SK-N-SH (cell line): Measurements from ENCODE around the gene CELSR1. TPM values are rescaled to one million over a fixed set of nuclear protein-coding genes. Genes with fewer than 3 reads are reported as not detected.

Experiments
- CTCF ChIA-PET: fragments of 300-600, 350-600 bp; formaldehyde crosslinking; extraction: SDS; loops from one replicate; lab custom pipeline; 2021; lab: Yijun Ruan, JAX
- POLR2A ChIA-PET: fragments of 350-600 bp; sonication (Branson Sonifier 250); formaldehyde crosslinking; extraction: SDS; loops from one replicate; lab custom pipeline; 2020; ENCODE audit warnings: antibody characterized with exemption, inconsistent platforms; lab: Yijun Ruan, JAX
- DNase-seq: peaks from one replicate; pipeline ENCODE4 v3.0.0; 2012
- H2AFZ ChIP-seq: fragments of 200-600 bp; sonication (generic); 2 replicates; pipeline ENCODE4 v1.8.1; 2016; ENCODE audit warnings: antibody characterized with exemption, mild to moderate bottlenecking, low read depth
- H3F3A ChIP-seq: fragments of 200-600 bp; sonication (generic); replicated peaks from 2 replicates; pipeline ENCODE3; 2016; ENCODE audit warnings: antibody characterized with exemption, mild to moderate bottlenecking; ENCODE audit not compliant: insufficient read depth
- H3K27ac ChIP-seq, 2 experiments: fragments of 200-500 bp in 1 of 2; fragments of 200-600 bp in 1 of 2; sonication (Bioruptor generic) in 1 of 2; sonication (generic), shearing (Covaris generic) in 1 of 2; 2 replicates each; pipeline versions ENCODE4 v1.5.1 to v1.6.1; 2014 to 2016; ENCODE audit warnings: low read depth in 2 of 2, inconsistent platforms in 1 of 2, low read length in 1 of 2, mild to moderate bottlenecking in 1 of 2, mixed read lengths in 1 of 2
- H3K27me3 ChIP-seq: fragments of 200-600 bp; sonication (generic), shearing (Covaris generic); 2 replicates; pipeline ENCODE4 v1.6.1; 2016; ENCODE audit warnings: mixed run types; ENCODE audit not compliant: insufficient read depth
- H3K36me3 ChIP-seq, 2 experiments: fragments of 200-500 bp in 1 of 2; fragments of 200-600 bp in 1 of 2; sonication (Bioruptor generic) in 1 of 2; sonication (generic) in 1 of 2; replicated peaks in 1 of 2; 2 replicates each; pipeline versions ENCODE3 to v1.5.1; 2014 to 2016; ENCODE audit warnings: low read length in 1 of 2, mild to moderate bottlenecking in 1 of 2; ENCODE audit not compliant: insufficient read depth in 2 of 2, control insufficient read depth in 1 of 2
- H3K4me1 ChIP-seq, 2 experiments: fragments of 200-500 bp in 1 of 2; fragments of 200-600 bp in 1 of 2; sonication (Bioruptor generic) in 1 of 2; sonication (generic), shearing (Covaris generic) in 1 of 2; 2 replicates each; pipeline versions ENCODE4 v1.5.1 to v1.6.1; 2014 to 2016; ENCODE audit warnings: low read depth in 1 of 2, low read length in 1 of 2, mixed run types in 1 of 2; ENCODE audit not compliant: insufficient read depth in 2 of 2, control insufficient read depth in 1 of 2
- H3K4me2 ChIP-seq: fragments of 200-600 bp; sonication (generic), shearing (Covaris generic); 2 replicates; pipeline ENCODE4 v1.6.1; 2017; ENCODE audit warnings: mixed run types
- H3K4me3 ChIP-seq, 2 experiments: fragments of 200-500 bp in 1 of 2; fragments of 200-600 bp in 1 of 2; sonication (Bioruptor generic) in 1 of 2; sonication (generic), shearing (Covaris generic) in 1 of 2; 2 replicates each; pipeline versions ENCODE4 v1.5.1 to v1.8.1; 2014 to 2016; ENCODE audit warnings: low read depth in 2 of 2, inconsistent platforms in 1 of 2, low read length in 1 of 2, mild to moderate bottlenecking in 1 of 2, mixed read lengths in 1 of 2, moderate library complexity in 1 of 2
- H3K79me2 ChIP-seq: fragments of 200-600 bp; sonication (generic); 2 replicates; pipeline ENCODE4 v1.8.1; 2017; ENCODE audit warnings: mild to moderate bottlenecking; ENCODE audit not compliant: insufficient read depth
- H3K9ac ChIP-seq: fragments of 200-600 bp; sonication (generic); 2 replicates; pipeline ENCODE4 v1.6.1; 2017; ENCODE audit warnings: mixed run types
- H3K9me2 ChIP-seq: fragments of 200-600 bp; sonication (generic); 2 replicates; pipeline ENCODE4 v1.6.1; 2017; ENCODE audit warnings: mixed run types
- H3K9me3 ChIP-seq: fragments of 200-600 bp; sonication (generic); 2 replicates; pipeline ENCODE4 v1.6.1; 2017; ENCODE audit warnings: mixed run types, mild to moderate bottlenecking, moderate library complexity
- H4K20me1 ChIP-seq: fragments of 200-600 bp; sonication (generic); 2 replicates; pipeline ENCODE4 v1.6.1; 2017; ENCODE audit warnings: mild to moderate bottlenecking, mixed run types; ENCODE audit not compliant: insufficient read depth
- CTCF ChIP-seq: fragments of 200-600 bp; sonication (generic); IDR thresholded peaks from 2 replicates; pipeline ENCODE4 v1.6.1; 2017; ENCODE audit warnings: antibody characterized with exemption, mild to moderate bottlenecking, moderate library complexity
- ELF1 ChIP-seq: IDR thresholded peaks from 2 replicates; pipeline ENCODE4 v1.4.0; 2012
- EP300 ChIP-seq, 2 experiments: IDR thresholded peaks; 2 replicates each; pipeline versions ENCODE4 v1.4.0 to v1.6.1; 2012; ENCODE audit warnings: borderline replicate concordance in 1 of 2, low read depth in 1 of 2, low read length in 1 of 2
- EZH2phosphoT487 ChIP-seq: fragments of 200-600 bp; sonication (generic); IDR thresholded peaks from 2 replicates; pipeline ENCODE4 v1.6.1; 2017; ENCODE audit warnings: low read depth, mixed run types, mild to moderate bottlenecking, antibody characterized with exemption, moderate library complexity, borderline replicate concordance
- FOSL2 ChIP-seq: IDR thresholded peaks from 2 replicates; pipeline ENCODE4 v1.4.0; 2012; ENCODE audit warnings: low read depth, mild to moderate bottlenecking, moderate library complexity, borderline replicate concordance
- FOXJ3 ChIP-seq: sonication (generic); formaldehyde crosslinking; IDR thresholded peaks from 2 replicates; pipeline ENCODE4 v1.5.1; 2020; ENCODE audit warnings: mild to moderate bottlenecking, missing genetic modification reagents
- FOXM1 ChIP-seq: IDR thresholded peaks from 2 replicates; pipeline ENCODE4 v1.4.0; 2012; ENCODE audit warnings: low read depth, mild to moderate bottlenecking
- GATA2 ChIP-seq: sonication (generic); formaldehyde crosslinking; IDR thresholded peaks from 2 replicates; pipeline ENCODE4 v1.5.0; 2020; ENCODE audit warnings: mild to moderate bottlenecking, missing genetic modification reagents
- JUND ChIP-seq: IDR thresholded peaks from 2 replicates; pipeline ENCODE4 v1.4.0; 2012
- MAX ChIP-seq: IDR thresholded peaks from 2 replicates; pipeline ENCODE4 v1.4.0; 2012; ENCODE audit warnings: low read depth
- RFX5 ChIP-seq: IDR thresholded peaks from 2 replicates; pipeline ENCODE4 v1.6.1; 2012; ENCODE audit warnings: mild to moderate bottlenecking, improper control_type of control experiment, low read length
- RXRA ChIP-seq: IDR thresholded peaks from 2 replicates; pipeline ENCODE4 v1.4.0; 2012; ENCODE audit warnings: low read depth, mild to moderate bottlenecking, borderline replicate concordance
- SIN3A ChIP-seq: IDR thresholded peaks from 2 replicates; pipeline ENCODE4 v1.6.1; 2012; ENCODE audit warnings: low read depth, mild to moderate bottlenecking, low read length, moderate library complexity, borderline replicate concordance
- SMC3 ChIP-seq: IDR thresholded peaks from 2 replicates; pipeline ENCODE4 v1.6.1; 2012; ENCODE audit warnings: low read depth, low read length, improper control_type of control experiment
- TAF1 ChIP-seq: IDR thresholded peaks from 2 replicates; pipeline ENCODE4 v1.6.1; 2012; ENCODE audit warnings: low read depth, mild to moderate bottlenecking, low read length, moderate library complexity, borderline replicate concordance
- USF1 ChIP-seq: IDR thresholded peaks from 2 replicates; pipeline ENCODE4 v1.4.0; 2012; ENCODE audit warnings: low read depth, borderline replicate concordance
- YY1 ChIP-seq: IDR thresholded peaks from 2 replicates; pipeline ENCODE4 v1.4.0; 2012; ENCODE audit warnings: low read depth, mild to moderate bottlenecking
- WGBS: methylation state at CpG from one replicate; pipeline ENCODE4 v1.1.6; 2017; ENCODE audit warnings: low lambda C conversion rate; 5-methylcytosine and 5-hydroxymethylcytosine counted together
- polyA plus RNA-seq, 3 experiments: library from polyadenylated mRNA; depleted of rRNA; stranded (reverse); fragments of >200 nt; gene quantifications; 2 replicates each; pipeline ENCODE4 v1.2.3, GENCODE V29; 2012

Gene CELSR1
- polyA plus RNA-seq, 1 of the 3 experiments (the other 2 are of a cell fraction): 5.0 TPM

- peak; percentile 94 for TF ChIP-seq TAF1
- TF ChIP-seq, all 33 proteins: peak for 10
Measured at GRCh38 chr22:46335201-46336118, 202.0 kb downstream of the CELSR1 start, which contains the start of gene TRMU (continued).

- Histone ChIP-seq H3K4me2 (no peak overlapping the region), H2AFZ (no peak overlapping the region), H3K9ac (no peak overlapping the region), H3F3A (peaks cover 18% of the 10 kb centered on the region), H4K20me1 (no peaks in the 10 kb centered on the region), H3K4me1 (peaks cover 0 to 5% of the 10 kb centered on the region in 2 experiments; a peak in 1 of 4 replicates), H3K4me3 (no peak overlapping the region), H3K27ac (no peak overlapping the region), H3K9me2 (no peaks in the 10 kb centered on the region), H3K79me2 (peaks cover 10% of the 10 kb centered on the region), H3K36me3 (peaks cover 4 to 31% of the 10 kb centered on the region in 2 experiments), H3K27me3 (no peaks in the 10 kb centered on the region), H3K9me3 (no peaks in the 10 kb centered on the region)
- ChIA-PET CTCF (interaction anchor here (0.9 to 1.7 kb wide), 3 partner anchors 13 to 209 kb away, joined by 3 to 4 read pairs (median 3); no protein-coding TSS in a partner anchor), POLR2A (no interaction called here)
- no peak for DNase-seq
- no peak for TF ChIP-seq RFX5
- no peak for TF ChIP-seq EZH2phosphoT487
- TF ChIP-seq MAX: no peak
- no peak for TF ChIP-seq FOXJ3
- TF ChIP-seq GATA2 (CRISPR knock-in tag): no peak
- TF ChIP-seq FOXM1: no peak
- TF ChIP-seq YY1: no peak
- TF ChIP-seq SIN3A: no peak
- TF ChIP-seq USF1: no peak
- TF ChIP-seq FOSL2: no peak
- no peak for TF ChIP-seq ELF1
- no peak for TF ChIP-seq SMC3
- no peak for TF ChIP-seq RXRA
- TF ChIP-seq CTCF: no peak
- no peak for TF ChIP-seq JUND
- no peak for TF ChIP-seq EP300 (IDR thresholded peaks at IDR 0.05; ENCODE audit: borderline replicate concordance in 1 of 2, low read depth in 1 of 2, low read length in 1 of 2)
- WGBS: over 99% methylated on average over 23 of the region's 23 CpGs
Measured at GRCh38 chr22:46331496-46331895, 205.9 kb downstream of the CELSR1 start.
